Stimulated activated memory B cell treated with anti-CD40 and anti-IgM and Interleukin-4, amounts not matched to agents 10 μg/mL and 1 μg/mL and 100 μg/mL, for 72 hours (primary cell): ENCODE results near the gene SORL1.

Experiments
- ATAC-seq: fragments of 150-1000 bp; cut with Tn5 transposase; 2 replicates; pipeline ENCODE4 v1.10.0; 2021
- H3K27ac Mint-ChIP-seq: one replicate; pipeline ENCODE4 v1.8.0; 2022; ENCODE audit warnings: mild to moderate bottlenecking, mixed read lengths
- H3K27me3 Mint-ChIP-seq: one replicate; pipeline ENCODE4 v1.8.0; 2022; ENCODE audit warnings: mixed read lengths
- H3K36me3 Mint-ChIP-seq: one replicate; pipeline ENCODE4 v1.8.0; 2022; ENCODE audit warnings: mixed read lengths
- H3K4me1 Mint-ChIP-seq: one replicate; pipeline ENCODE4 v1.8.0; 2022; ENCODE audit warnings: mixed read lengths
- H3K4me3 Mint-ChIP-seq: one replicate; pipeline ENCODE4 v1.8.0; 2022; ENCODE audit warnings: mild to moderate bottlenecking, moderate library complexity, mixed read lengths
- H3K9me3 Mint-ChIP-seq: one replicate; pipeline ENCODE4 v1.8.0; 2022; ENCODE audit warnings: mixed read lengths

The SORL1 gene

DNA sequence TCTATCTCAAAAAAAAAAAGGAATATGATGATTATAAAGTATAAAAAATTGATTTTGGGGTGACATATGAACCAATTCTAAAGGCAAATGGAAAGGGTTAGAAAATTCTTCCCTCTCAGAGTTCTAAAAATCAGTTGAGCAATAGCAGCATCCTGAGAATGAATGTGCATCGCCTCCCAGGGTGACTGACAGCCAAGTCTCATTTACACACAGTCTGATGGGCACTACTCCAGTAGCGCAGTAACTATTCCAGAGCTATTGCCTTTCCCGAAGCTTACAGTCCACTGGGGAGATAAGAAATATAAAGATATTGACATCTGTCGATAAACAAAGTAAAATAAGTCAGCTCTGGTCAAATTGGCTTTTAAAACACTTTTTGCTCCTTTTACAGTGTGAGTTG is 32.3 kb upstream of the SORL1 start:
- ATAC-seq: no peak
- H3K27ac Mint-ChIP-seq: no peak overlapping the region
- H3K27me3 Mint-ChIP-seq: no peaks in the 10 kb centered on the region
- H3K4me1 Mint-ChIP-seq: peaks cover 44% of the 10 kb centered on the region
- H3K4me3 Mint-ChIP-seq: no peak overlapping the region
- H3K9me3 Mint-ChIP-seq: peaks cover 4% of the 10 kb centered on the region
- no peaks in the 10 kb centered on the region for H3K36me3 Mint-ChIP-seq

DNA sequence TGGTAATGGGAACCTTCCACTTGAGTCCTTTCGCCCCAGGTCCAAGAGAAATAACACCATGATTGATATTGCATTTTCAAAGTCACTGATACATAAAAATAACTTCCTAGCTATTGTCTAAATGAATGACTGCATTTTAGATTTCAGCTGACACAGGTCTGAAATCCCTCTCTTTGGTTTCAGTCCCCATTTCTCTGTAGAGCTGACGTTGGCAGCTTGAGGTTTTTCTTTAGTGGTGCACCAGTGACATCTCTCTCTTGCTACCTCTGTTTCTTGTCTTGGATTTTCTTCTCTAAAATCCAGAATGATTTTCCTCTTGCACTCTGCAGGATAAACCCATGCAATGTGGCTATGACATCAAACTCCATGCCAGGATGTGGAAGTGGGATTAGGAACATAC is 31.7 kb upstream of the SORL1 start:
- H3K27ac Mint-ChIP-seq: no peak overlapping the region
- H3K36me3 Mint-ChIP-seq: no peaks in the 10 kb centered on the region
- H3K9me3 Mint-ChIP-seq: peaks cover 4% of the 10 kb centered on the region
- peaks cover 4% of the 10 kb centered on the region for H3K27me3 Mint-ChIP-seq
- ATAC-seq: no peak
- H3K4me3 Mint-ChIP-seq: no peak overlapping the region
- peaks cover 44% of the 10 kb centered on the region for H3K4me1 Mint-ChIP-seq

DNA sequence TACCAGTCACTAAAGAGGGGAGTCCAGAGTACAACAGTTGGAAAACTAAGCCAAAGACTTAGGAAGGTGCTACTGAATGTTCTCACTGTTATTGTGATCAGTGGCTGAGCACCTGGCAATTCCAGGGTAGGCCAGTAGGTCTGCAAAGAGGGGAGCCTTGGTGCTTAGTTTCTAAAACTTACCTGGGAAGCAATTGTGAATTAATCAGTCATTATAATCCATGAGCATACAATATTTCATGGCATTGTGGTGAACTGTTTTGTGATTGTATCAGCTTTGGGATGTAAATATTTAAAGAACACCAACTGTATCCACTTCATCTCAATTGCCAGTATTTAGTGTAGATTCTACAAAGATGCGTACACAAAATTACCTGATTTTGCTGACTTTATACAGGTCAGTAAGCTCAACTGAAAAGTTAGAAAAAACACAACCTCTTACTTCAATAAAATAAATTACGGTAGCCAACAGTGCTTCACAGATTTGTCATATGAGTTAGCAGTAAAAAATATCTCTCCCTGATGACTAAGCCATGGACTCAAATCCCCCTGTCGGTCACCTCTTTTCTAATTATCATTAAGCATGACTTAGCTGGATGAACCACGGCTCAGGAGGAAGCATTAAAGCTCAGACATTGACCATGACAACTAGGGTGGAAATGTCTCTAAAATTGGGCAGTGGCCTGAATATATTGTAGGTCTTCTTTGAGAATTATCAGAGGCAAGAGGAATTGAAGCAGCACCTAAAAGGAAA is 30.8 kb upstream of the SORL1 start:
- Mint-ChIP-seq H3K27me3 (peaks cover 14% of the 10 kb centered on the region), H3K27ac (no peak overlapping the region), H3K36me3 (no peaks in the 10 kb centered on the region), H3K4me3 (no peak overlapping the region), H3K9me3 (peaks cover 4% of the 10 kb centered on the region), H3K4me1 (peaks cover 44% of the 10 kb centered on the region)
- ATAC-seq: no peak

DNA sequence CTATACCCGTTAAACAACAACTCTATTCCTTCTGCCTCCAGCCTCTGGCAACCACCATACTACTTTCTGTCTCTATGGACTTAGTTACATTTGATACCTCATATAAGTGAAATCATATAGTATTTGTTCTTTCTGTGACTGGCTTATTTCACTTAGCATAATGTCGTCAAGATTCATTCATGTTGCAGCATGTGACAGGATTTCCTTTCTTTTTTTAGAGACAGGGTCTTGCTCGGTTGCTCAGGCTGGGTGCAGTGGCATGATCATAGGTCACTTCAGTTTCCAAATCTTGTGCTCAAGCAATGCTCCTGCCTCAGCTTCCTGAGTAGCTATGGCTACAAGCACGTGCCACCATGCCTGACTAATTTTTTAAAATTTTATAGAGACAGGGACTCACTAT is 29.4 kb upstream of the SORL1 start:
- peaks cover 43% of the 10 kb centered on the region for H3K4me1 Mint-ChIP-seq
- H3K9me3 Mint-ChIP-seq: peaks cover 4% of the 10 kb centered on the region
- peaks cover 22% of the 10 kb centered on the region for H3K27me3 Mint-ChIP-seq
- peak; percentile 70 for ATAC-seq
- H3K27ac Mint-ChIP-seq: no peak overlapping the region
- no peak overlapping the region for H3K4me3 Mint-ChIP-seq
- no peaks in the 10 kb centered on the region for H3K36me3 Mint-ChIP-seq

DNA sequence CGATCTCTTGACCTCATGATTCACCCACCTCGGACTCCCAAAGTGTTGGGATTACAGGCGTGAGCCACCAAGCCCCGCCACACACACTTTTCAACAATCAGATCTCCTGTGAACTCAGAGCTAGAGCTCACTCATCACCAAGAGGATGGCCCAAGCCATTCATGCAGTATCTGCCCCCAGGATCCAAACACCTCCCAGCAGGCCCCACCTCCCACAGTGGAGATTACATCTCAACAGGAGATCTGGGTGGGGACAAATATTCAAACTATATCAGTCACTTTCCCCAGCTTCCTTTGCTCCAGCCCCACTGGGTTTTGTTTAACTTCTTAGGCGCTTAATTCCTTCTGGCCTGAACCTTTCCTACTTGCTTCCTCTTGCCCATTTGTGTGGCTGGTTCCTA is 26.3 kb upstream of the SORL1 start:
- H3K36me3 Mint-ChIP-seq: no peaks in the 10 kb centered on the region
- no peak for ATAC-seq
- H3K9me3 Mint-ChIP-seq: peaks cover 4% of the 10 kb centered on the region
- no peak overlapping the region for H3K4me3 Mint-ChIP-seq
- no peak overlapping the region for H3K27ac Mint-ChIP-seq
- H3K27me3 Mint-ChIP-seq: peaks cover 22% of the 10 kb centered on the region
- peaks cover 66% of the 10 kb centered on the region for H3K4me1 Mint-ChIP-seq

DNA sequence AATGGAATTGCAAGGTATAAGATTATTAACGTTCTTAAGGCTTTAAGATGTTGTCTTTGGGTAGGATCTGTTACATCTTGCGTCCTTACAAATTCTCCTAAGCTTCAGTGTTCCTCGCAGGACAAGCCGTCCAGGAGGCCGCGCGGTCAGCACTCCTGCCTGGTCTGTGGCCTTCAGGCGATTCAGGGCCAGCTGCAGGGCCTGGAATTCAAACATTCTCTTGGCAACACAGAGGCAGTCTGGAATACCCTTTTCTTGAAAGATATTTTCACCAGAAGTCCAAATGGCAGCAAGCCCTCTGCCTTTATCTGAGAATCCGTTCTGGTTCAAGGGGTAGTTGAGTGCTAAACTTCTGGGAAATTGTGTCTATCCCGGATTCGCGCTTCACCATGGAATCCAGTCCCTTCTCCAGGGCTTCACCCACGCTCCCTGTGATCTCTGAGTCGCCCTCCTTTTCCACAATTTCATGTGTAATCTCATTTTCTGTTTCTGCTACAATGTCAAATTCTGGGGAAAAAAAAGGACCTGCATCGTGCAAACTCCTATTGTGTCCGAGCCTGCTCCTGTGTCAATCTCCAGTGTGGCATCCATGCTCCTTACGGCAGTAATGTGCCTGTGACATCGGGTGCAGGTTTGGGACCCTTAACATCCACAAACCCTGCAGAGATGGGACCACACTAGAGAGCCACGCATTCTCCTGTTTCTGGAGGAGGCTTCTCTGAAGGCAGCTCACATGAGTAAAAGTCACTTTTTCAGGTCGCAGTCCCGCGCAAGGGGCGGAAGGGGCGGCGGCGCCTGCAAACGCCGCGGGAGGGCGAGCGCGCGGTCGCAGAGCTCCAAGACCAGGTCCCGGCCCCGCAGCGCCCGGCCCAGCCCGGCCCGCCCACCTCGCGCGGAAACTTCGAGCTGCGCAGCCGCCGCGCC is 25.4 kb upstream of the SORL1 start:
- peaks cover 4% of the 10 kb centered on the region for H3K9me3 Mint-ChIP-seq
- no peak overlapping the region for H3K27ac Mint-ChIP-seq
- H3K36me3 Mint-ChIP-seq: no peaks in the 10 kb centered on the region
- peaks cover 68% of the 10 kb centered on the region for H3K4me1 Mint-ChIP-seq
- peaks cover 22% of the 10 kb centered on the region for H3K27me3 Mint-ChIP-seq
- peak; percentile 60 for ATAC-seq
- peak overlapping the region; percentile 34 for H3K4me3 Mint-ChIP-seq

DNA sequence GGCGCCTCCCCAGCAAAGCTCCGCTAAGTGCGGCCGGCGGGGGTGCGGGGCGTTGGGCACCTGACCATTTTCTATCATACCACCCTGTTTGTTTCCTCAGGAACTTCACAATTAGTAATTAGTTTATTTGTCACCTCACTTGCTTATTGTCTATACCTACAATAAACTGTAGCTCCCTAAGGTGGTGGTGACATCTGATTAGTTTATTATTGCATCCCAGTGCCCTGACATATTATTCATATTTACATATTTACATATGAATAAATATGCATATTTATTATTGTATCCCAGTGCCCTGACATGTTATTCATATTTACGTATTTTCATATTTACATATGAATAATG is 24.7 kb upstream of the SORL1 start:
- Mint-ChIP-seq H3K4me3 (no peak overlapping the region), H3K27me3 (peaks cover 22% of the 10 kb centered on the region), H3K27ac (no peak overlapping the region), H3K9me3 (peaks cover 4% of the 10 kb centered on the region), H3K4me1 (peaks cover 64% of the 10 kb centered on the region), H3K36me3 (no peaks in the 10 kb centered on the region)
- ATAC-seq: no peak

DNA sequence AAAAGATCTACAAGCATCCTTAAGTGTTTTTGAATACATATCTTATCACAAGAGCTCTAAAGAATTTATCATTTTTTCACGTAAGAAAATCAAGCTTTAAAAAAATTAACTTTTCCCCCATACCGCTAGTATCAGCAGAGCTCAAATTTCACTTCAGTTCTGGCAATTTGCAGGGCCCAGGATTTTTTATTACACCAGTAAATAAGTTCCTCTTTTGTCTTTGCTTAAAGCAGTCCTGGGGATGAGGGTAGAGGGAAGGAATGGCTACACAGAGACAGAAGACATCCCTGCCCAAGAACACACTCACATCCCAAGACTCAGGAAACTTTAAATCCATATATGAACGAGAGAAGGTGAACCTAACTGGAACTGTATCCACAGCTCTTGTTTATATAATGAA is 22.6 kb upstream of the SORL1 start:
- no peaks in the 10 kb centered on the region for H3K36me3 Mint-ChIP-seq
- H3K9me3 Mint-ChIP-seq: no peaks in the 10 kb centered on the region
- peaks cover 43% of the 10 kb centered on the region for H3K4me1 Mint-ChIP-seq
- no peak overlapping the region for H3K27ac Mint-ChIP-seq
- no peak for ATAC-seq
- H3K27me3 Mint-ChIP-seq: peaks cover 22% of the 10 kb centered on the region
- H3K4me3 Mint-ChIP-seq: no peak overlapping the region

DNA sequence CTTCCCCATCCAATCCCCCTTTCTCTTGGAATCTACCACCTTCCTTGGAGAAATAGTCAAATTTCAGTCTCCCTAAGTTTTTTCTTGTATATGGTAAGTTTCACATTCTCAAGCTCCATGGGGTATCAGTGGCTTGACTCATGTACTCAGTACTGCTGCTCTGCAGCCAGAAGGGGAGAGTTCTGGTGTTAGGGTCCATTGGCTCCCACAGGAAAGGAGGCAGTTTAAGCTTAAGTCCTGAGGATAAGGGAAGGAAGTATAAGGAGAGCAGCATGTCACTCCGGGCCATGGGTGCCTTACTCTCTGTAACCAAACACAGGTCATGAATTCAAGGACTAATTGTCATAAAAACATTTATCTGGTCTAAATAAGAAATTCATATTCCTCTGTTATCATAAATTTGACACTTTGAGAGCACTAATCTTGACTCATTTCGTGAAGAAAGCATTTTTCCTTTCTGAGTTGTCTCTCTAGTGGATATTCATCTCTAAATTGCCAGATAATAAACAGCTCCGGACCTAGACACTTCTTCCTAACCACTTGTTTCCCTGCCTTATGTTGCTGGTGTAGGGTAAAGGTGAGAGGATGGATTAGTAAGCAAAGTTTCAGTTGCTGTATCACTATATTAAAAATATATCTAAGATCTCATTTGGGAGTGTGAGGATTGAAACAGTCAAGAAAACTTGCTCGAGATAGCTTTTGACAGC is 20.1 kb upstream of the SORL1 start:
- Mint-ChIP-seq H3K27ac (no peak overlapping the region), H3K4me1 (peaks cover 38% of the 10 kb centered on the region), H3K9me3 (no peaks in the 10 kb centered on the region), H3K27me3 (peaks cover 2% of the 10 kb centered on the region), H3K4me3 (no peak overlapping the region), H3K36me3 (no peaks in the 10 kb centered on the region)
- no peak for ATAC-seq

DNA sequence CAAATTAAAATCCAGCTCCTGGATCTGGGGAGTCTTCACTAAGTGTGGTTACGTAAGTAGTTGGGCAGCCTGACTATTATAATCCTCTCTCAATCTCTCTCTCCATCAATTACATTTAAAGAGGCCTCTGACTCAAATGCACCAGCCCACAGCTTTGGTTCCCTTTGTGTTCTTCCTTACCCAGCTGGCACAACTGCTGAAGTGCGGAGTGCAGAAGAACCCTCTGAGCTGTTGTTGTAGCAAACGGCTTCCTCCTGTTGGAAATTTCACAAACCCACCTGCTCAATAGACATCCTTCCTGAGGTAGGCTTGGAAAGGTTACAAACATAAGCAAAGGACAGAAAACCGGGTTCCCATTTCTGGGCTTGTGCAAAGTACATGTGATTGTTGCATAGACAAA is 17.0 kb upstream of the SORL1 start:
- Mint-ChIP-seq H3K27me3 (no peaks in the 10 kb centered on the region), H3K27ac (no peak overlapping the region)
- ATAC-seq: no peak

DNA sequence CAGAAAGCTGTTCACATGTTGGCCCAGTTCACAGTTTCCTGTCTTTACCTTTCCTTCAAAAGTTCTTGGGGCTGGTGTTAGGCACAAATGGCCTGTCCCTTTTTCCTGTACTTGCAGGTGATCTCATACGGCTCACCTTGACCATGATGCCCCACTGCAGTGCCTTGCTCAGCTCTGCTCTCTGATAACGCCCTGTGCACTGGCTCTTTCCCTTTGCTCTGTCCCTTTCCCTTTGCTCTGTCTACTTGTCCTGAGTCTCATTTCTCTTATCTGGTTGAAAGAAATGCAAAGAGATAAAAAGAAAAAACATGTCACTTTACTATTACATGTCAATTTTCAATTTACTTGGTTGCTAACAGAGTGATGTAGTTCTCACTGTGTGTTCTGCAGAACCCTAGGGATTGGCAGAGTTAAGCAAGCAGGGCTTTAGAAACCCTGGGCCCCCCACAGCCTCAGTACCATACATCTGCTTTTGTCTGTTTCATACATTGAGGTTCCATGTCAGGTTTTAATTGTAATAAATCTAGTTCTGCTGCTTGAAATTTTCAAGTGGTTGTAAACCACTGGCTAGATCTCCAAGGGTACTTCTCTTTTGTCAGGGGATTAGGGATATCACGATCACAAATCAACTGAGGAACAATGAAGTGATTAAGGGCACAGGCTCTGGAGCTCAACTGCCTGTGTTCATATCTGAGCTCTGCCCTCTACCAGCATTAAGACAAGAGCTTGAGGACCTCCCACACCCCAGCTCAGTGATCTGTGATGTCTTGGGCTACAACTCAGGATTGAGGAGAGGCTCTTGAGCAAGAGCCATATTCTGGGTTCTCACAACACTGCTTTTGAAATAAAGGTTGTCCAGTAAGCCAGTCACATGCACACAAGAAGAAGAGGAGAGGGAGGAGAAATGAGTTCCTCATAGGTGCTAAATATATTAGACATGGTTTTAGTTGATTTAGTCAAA is 16.3 kb upstream of the SORL1 start:
- Mint-ChIP-seq H3K4me1 (peaks cover 6% of the 10 kb centered on the region), H3K27ac (no peak overlapping the region), H3K27me3 (no peaks in the 10 kb centered on the region), H3K4me3 (no peak overlapping the region), H3K36me3 (no peaks in the 10 kb centered on the region), H3K9me3 (no peaks in the 10 kb centered on the region)
- no peak for ATAC-seq

More for the DNA sequence above, 17.0 kb upstream of the SORL1 start:
- H3K9me3 Mint-ChIP-seq: no peaks in the 10 kb centered on the region
- H3K36me3 Mint-ChIP-seq: no peaks in the 10 kb centered on the region
- H3K4me1 Mint-ChIP-seq: peaks cover 13% of the 10 kb centered on the region
- H3K4me3 Mint-ChIP-seq: no peak overlapping the region

DNA sequence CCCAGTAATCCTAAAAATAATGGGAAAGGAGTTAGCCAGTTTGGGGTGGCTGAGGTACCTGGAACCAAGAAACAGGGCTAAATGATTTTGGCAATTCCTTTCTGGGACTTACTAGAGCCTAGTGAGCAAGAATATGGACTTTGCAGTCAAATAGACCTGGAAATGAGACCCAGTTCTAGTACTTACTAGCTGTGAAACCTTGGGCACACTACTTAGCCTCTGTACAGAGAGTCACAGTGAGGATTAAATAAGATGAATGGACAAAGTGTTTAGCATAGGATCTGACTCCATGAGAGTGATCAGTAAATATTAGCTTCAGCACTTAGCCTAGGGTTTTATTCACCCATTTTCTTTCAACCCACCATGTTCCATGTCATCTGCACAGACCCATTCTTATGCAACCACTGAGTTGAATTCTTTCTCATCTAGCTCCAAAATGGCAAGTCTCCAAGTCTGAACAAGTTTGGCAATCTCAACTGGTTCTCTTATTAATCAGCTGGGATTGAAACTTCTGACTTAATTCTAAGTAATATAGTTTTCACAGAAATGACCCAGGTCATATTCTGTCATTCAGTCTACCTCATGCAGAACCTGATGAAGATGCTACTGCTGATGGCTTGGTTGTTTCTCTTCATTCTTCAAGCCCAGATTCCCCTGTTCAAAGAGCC is 15.0 kb upstream of the SORL1 start:
- Mint-ChIP-seq H3K4me1 (no peaks in the 10 kb centered on the region), H3K36me3 (no peaks in the 10 kb centered on the region), H3K4me3 (no peak overlapping the region), H3K27ac (no peak overlapping the region), H3K9me3 (no peaks in the 10 kb centered on the region), H3K27me3 (no peaks in the 10 kb centered on the region)
- ATAC-seq: no peak

DNA sequence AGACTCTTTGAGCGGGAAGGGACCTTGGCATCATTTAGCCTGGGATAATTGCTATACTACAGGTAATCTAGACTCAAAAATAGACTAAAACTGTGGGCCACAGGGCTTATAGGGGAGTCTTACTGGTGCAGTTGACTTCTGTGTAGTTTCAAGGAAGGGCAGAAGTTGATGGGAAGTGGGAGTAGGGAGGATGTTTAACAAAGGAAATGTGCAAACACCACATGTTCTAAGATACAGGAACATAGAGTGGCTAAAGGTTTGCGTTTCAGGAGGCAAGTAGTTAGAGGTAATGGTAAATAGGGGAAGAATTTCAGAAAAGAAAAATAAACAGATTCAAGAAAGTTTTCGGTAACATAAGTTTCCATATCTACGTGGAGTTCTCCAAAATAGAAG is 14.4 kb upstream of the SORL1 start:
- Mint-ChIP-seq H3K36me3 (no peaks in the 10 kb centered on the region), H3K4me1 (no peaks in the 10 kb centered on the region), H3K4me3 (no peak overlapping the region), H3K27me3 (no peaks in the 10 kb centered on the region), H3K27ac (no peak overlapping the region), H3K9me3 (no peaks in the 10 kb centered on the region)
- no peak for ATAC-seq

DNA sequence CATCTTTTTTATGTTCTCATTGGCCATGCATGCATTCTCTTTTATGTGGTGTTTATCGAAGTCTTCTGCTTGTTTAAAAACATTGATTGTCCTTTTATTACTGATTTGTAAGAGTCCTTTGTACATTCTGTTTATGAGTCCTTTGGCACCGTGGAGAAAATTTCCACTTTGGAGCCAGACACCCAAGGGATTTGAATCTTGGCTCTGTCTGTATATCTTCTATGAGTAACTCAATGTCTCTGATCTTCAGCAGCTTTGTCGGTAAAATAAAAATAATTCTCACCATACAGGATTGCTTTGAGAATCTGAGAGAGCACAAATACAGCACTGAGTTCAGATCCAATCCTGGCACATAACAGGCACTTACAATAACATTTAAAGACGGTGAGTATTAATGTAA is 12.8 kb upstream of the SORL1 start:
- H3K9me3 Mint-ChIP-seq: no peaks in the 10 kb centered on the region
- H3K36me3 Mint-ChIP-seq: no peaks in the 10 kb centered on the region
- no peak overlapping the region for H3K27ac Mint-ChIP-seq
- no peaks in the 10 kb centered on the region for H3K27me3 Mint-ChIP-seq
- H3K4me3 Mint-ChIP-seq: no peak overlapping the region
- ATAC-seq: no peak
- no peaks in the 10 kb centered on the region for H3K4me1 Mint-ChIP-seq
